Renal cortex interstitium (tissue), 15 donors: ENCODE data around the gene LRP8. TPM values are rescaled to one million over a fixed set of nuclear protein-coding genes. Genes with fewer than 3 reads are reported as not detected.
A peak's percentile ranks its signal among the peaks of the same experiment; 100 is the strongest.

Experiments
- DNase-seq, 11 donors: peaks; one replicate each; pipeline ENCODE4 v3.0.0-alpha.2; 2013; ENCODE audit warnings: low read depth in 9 of 11, low spot score in 4 of 11; ENCODE audit errors: extremely low read depth in 1 of 11
- long read RNA-seq, 16 experiments: transcript quantifications; one replicate each; lab custom pipeline, GENCODE V29; 2026
- polyA plus RNA-seq, 3 donors: library from polyadenylated mRNA; unstranded; fragments of 120-200 nt; gene quantifications; one replicate each; pipeline ENCODE4 v1.2.1, GENCODE V29; 2013; ENCODE audit not compliant: insufficient read length in 3 of 3

Gene LRP8
- 1 to 10 TPM; 5.7 to 6.9 (median 6.6) TPM for polyA plus RNA-seq
- long read RNA-seq, donor 1 = 0 reads
- long read RNA-seq, donor 2 = 0 reads
- long read RNA-seq, donor 3 = 0 reads
- long read RNA-seq, donor 4 = 0 reads
- long read RNA-seq, donor 5 = 0 reads
- long read RNA-seq, donor 6 = 0 reads
- long read RNA-seq, donor 7 = 0 reads
- long read RNA-seq, donor 8 = 0 reads
- long read RNA-seq, donor 9 = 0 reads
- long read RNA-seq, donor 10, full-length matches to known transcripts = 1 of 1 reads
- long read RNA-seq, donor 10, partial matches to known transcripts = 0 of 1 reads
- long read RNA-seq, donor 10, other reads (novel, unspliced or antisense) = 0 of 1 reads
- long read RNA-seq, donor 11 = 0 reads
- long read RNA-seq, donor 12 = 0 reads
- long read RNA-seq, donor 13 = 0 reads
- long read RNA-seq, donor 14 = 0 reads
- long read RNA-seq, donor 15 = 0 reads
- long read RNA-seq, donor 16 = 0 reads

DNA sequence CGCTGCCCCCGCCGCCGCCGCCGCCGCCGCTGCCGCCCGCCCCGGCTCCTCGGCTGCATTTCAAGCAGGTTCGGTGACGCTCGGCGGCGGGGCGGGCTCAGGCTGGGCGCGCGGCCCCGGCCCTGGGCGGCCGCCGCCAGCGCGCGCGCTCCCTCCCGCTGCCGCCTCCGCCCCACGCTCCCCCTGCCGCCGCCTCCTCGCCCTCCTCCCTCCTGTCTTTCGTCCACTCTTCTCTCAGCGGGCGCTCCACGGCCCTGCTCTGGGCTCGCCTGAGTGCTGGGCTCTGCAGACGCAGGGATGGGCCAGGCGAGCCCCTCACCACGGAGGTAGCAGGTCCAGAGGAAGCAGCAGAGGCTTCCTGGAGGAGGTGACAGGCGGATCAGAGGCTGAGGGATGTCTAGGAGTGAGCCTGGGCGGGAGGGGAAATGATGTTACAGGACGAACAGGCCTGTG is at the start of gene LRP8:
TSS of gene LRP8 (minus strand) at position 62 of the 453 bp plus-strand sequence. CDS start 158 bp downstream, outside the sequence.
- DNase-seq = peak in 4 of 11 donors; percentile 59 to 66 (median 62)

DNA sequence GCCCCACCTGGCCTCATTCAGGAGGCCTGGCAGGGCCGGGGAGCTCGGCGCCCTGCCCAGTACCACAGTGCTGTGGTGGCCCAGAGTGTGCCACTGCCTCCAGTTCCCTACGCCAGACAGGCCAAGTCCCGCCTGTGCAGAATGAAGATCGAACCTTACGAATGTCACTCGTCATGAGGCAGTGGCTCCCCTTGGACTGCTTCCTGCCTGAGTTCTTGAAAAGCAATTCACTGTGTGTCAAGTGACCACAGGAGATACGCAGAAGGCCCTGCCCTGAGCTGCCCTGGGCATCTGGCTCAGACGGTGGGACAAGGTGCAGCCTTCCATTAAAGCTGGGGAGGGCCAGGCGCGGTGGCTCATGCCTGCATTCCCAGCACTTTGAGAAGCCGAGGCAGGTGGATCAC is 49.6 kb upstream of the LRP8 start:
- no peak for DNase-seq

DNA sequence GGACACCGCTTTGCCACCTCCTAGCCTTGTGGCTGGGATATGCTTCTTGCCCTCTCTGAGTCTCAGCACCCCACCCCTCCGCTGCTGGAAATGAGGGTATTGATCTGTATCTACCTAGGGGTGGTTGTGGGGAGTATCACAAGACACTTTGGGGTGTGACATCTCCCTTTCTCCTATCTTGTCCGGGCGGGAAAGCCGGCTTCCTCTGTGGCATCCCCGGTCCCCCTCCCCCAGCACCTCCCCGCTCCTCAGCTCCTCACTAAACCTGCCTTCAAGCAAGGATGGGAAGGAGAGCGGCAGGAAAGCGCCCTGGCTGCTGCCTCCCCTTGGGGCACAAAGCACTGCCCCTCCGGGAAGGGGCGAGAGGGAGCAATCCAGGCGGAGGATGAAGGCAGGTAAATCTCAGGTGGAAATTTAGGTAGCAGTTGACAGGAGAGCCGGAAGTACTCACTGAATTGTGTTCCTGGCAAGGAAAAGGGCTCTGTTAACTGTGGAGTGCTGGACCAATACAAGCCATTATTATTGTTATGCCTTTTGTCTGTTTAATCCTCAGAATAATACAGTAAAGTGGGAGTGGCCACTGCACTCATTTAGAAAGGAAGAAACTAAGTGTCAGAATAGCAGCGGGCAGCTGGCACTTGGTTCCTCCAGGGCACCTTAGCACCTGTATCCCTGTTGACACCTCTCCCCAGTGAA is 49.0 kb upstream of the LRP8 start:
- no peak for DNase-seq

DNA sequence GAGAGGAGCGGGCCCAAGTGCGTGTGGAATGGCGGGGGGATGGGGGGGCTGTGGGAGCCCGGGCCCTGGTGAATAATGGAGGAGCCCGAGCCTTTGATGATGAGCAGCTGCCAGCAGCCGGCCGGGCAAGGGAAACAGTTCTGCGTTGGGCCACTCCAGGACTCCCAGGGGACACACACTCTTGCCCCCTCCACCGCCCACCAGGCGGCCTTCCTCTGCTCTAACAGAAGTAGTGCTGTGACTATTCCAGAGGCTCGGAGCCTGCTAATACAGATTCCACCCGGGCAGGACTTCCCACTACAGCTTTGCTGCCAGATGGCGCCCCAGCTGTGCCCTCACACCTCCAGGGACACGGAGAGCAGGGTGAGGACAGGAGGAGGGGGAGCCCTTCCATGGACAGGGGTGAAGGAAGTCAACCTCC is 48.2 kb upstream of the LRP8 start:
- DNase-seq = no peak

DNA sequence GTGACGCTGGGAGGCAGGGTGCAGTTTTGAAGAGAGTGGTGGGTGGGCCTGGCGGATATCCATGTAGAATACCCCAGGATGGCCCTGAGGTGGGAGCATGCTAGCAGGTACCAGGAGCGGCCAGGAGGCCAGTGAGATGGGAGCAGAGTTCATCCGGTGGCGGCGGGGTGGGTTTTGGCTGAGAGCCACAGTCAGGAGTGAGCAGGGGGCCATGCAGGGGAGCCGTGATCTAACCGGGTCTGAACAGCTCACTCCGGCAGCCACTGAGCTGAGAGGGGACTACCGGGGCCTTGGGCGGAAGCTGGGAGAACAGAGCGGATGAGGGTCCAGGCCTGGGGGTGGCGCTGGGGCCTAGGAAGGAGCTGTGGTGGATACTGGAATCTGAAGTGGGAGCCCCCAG is 47.6 kb upstream of the LRP8 start:
- no peak for DNase-seq

DNA sequence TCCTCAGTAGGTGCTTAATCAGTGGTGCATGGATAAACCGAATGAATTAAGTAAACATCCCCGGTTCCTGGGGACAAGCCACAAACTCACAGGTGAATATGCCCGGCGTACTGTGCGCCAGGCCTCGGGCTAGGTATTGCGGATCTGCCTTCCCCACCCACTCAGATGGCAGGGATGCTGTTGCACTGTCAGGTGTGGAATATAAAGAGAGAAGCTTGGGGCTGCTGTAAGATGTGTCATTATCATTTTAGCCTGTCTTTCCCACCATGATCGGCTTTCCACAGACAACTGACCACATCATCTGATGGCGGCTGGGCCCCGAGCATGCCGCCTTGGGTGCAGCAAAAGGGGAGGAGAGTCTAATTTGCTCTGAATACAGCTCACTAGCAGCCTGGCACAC is 45.4 kb upstream of the LRP8 start:
- DNase-seq = no peak

DNA sequence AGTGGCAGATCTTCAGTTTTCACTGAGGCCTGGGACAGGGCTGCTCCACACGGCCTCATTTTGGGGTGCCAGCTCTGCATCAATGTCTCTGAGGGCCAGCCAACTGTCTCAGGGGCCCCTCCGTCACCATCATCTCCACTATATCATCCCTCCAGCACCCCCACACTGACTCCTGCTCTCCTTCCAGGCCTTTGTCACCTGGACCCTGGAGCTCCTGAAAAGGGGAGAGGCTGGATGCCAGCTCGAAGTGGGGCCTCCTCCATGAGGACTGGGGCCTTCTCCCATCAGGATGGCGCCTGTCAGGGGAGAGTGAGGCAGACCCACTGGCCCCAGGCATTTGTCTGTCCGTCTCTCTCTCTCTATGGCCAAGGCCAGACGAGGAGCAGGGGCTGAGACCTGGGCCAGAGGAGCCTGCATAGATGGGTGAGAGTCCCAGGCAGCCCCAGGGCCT is 44.7 kb upstream of the LRP8 start:
- DNase-seq = no peak

DNA sequence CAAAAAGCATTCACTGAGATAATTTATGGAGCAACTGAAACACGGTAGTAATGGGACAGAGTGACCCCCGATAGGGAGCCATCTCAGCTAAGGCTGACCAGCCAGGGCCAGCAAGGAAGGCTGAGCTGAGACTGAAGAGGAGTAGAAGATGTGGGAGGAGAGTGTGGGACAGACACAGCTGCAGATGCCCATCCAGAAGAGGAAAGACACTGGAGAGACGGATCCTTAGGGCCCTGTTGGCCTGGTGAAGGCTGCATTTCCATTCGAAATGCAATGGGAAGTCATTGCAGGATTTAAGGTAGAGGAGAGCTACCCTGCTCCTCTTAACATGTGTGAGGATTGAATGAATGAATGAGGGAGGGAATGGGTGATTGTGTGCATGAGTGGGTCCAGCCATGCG is 44.0 kb upstream of the LRP8 start:
- no peak for DNase-seq

DNA sequence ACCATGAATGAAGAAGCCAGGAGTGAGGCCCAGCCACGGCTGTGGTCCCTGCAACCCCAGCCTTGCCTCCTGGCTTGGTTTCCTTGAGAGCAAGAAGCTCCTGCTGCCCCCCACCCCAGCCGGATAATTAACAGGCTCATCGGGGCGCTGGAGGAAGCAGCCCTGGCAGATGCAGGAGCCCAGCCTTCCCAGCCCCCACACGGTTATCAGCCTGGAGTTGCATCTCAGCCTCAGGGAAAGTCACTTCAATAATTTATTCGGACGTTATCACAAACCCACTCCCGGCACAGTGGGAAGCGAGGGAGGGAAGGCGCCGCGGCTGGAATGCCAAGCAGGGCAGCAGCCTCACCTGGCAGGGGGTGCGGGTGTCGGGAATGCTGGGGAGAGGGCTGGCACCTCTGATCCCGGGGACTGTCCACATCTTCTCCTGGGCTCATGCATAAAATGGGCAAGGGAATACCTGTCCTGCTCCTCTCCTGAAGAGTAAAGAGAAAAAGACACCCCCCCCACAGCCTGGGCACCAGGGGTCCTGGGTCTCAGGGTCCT is 43.3 kb upstream of the LRP8 start:
- DNase-seq = no peak

DNA sequence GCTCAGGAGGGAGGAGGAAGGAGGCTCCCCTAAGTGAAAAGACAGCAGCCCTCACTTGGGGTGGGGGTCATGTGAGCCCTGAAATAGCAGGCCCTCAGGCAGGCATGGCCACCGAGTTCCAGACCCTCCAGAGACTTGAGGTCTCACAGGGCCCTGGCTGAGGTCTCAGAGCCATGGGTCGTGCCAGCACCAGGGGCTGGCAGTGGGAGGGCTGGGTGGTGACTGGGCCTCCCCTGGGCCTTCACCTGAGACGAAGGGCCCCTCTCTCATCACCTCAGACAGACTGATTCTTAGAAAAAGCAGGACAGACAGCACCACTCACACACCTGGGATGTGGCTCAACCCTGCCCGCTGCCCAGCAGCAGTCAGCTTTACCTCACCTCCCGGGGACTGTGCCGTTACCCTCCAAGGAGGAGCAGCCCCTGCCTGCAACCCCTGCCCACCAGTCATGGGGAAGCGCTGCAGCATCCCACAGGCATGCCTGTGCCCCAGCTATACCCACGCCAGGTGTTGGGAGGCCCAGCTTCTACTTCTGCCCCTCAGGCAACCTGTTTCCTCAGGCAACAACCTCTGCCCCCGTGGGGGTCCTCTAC is 42.6 kb upstream of the LRP8 start:
- no peak for DNase-seq

DNA sequence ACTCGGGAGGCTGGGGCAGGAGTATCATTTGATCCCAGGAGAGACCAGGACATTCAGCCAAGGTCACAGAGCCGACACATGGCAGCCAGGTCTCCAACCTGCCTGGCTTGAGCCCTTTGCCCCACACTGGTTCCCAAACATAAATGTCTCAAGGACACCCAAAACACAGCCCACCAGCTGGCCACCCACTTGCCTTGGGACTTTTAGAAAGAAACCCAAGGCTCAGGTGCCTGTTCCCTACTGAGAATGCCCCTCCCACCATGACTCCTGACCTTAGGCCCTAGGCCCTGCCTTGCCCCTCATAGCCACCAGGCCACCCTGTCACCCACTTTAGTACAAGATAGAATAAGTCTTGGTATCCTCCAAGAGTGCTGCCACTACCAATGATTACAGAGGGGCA is 41.9 kb upstream of the LRP8 start:
- no peak for DNase-seq

DNA sequence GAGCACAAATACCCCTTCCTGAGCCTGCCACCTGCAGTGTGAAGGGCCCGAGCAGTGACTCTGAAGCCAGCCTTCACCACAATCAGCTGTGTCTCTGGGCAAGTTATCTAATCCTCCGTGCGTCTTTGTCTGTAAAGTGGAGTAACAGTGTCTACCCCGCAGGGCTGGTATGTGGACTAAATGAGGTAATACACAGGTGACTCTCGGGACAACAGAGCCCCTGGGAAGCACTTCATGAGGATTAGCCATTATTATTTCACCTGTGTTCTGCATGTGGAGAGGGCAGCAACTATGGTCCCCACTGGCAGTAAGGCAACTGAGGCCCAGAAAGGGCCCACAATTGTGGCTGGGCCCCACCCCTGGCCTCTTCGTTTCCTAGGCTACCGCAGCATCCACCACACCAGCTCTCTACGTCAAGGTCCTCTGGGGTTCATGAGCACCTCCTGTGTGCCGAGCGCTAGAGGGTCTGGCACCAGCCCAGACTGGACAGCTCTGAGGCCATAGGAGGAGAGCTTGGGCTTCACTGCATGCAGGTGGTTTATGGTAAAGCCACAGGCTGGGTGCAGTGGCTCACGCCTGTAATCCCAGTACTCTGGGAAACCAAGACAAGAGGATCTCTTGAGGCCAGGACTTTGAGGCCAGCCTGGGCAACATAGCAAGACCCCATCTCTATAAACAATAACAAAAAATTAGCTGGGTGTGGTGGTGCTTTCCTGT is 41.3 kb upstream of the LRP8 start:
- DNase-seq = no peak

DNA sequence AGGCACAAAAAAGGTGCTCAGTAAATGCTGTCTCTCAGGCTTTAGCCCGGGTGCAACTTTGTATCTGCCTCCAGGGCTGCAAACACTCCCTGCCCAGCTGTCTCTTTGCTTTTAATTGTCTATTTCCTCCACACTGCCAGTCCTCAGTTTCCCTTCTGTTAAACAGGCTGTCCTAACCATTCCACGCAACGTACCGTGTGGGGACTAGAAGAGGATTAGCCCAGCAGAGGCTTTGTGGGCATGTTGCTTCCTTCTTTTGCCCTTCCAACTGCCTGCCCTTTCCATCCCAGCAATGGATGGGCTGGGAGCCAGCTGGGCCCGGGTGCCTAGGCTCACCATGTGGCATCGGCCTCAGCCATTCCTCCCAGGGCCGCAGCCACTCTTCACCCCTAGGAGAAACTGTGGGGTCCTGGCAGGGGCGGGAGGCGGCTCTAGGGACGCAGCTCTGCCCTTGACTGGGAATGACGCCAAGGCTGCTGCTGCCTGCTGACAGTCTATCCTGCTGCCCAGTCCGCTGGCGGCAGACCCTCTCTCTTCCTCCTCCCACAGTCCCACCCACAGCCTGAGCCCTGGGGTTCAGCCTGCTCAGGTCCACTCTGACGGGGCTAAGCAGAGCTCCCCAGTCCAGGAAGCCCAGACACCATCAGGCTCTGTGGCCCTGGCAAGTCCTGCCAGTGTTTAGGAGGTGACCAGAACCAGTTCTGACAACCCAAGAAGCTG is 40.6 kb upstream of the LRP8 start:
- DNase-seq = no peak

DNA sequence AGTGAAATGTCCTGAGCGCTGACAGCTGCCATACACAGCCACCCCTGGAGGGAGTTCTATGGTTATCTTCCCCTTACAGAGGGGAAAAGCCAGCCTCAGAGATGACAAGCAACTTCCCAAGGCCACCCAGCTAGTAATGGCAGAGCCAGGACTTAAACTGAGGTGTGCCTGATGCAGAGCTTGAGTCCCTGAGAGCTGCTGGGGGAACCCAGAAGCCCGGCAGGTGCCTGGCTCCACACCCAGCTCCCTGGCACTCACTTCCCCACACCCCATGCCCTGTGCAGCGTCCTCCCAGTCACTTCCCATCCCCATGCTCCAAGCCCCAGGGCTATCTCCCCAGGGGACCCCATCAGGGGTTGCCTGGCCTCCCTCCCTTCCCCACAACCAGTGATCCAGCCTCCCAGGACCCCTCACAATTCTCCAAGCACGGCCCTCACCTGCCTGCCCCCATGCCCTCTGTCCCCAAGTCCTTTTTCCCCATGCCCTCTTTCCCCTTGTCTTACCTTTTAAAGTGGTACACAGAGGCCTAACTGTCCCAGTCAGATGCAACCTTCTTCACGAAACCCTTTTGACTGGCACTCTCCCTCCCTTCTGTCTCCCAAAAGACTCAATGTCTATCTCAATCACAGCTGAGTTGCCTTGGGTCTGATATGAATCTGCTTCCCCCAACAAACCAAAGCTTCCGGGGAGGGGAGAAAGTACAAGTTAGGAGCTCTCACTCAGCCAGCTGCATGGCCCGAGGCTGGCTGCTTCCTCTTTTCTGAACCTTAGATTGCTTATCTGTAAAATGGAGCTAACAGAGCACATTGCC is 39.8 kb upstream of the LRP8 start:
- DNase-seq = no peak

DNA sequence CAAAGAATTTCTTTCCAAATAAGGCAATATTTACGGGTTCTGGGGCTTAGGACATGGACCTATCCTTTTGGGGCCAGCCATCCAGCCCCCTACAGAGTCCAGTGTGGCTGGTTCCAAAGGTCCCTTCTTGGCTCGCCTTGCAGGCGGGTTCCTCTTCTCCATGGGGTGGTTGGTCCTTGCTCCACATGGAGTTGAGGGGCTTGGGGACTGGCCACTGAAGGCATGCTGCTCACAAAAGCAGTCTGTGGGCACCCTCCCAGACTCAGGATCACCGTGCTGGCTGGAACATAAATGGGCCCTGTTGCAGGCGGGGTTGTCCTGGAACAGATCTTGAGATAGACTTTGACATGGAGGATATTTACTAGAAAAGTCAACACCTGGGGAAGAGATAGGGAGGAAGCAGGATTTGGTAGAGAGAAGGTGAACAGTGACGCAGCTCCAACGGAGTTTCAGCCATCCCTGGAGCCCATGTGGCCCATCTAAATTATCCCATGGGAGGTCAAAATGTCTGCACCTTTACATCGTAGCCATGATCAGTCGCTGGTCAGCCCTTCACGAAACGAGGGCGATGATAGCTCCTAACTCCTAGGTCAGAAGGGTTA is 39.1 kb upstream of the LRP8 start:
- DNase-seq = no peak

DNA sequence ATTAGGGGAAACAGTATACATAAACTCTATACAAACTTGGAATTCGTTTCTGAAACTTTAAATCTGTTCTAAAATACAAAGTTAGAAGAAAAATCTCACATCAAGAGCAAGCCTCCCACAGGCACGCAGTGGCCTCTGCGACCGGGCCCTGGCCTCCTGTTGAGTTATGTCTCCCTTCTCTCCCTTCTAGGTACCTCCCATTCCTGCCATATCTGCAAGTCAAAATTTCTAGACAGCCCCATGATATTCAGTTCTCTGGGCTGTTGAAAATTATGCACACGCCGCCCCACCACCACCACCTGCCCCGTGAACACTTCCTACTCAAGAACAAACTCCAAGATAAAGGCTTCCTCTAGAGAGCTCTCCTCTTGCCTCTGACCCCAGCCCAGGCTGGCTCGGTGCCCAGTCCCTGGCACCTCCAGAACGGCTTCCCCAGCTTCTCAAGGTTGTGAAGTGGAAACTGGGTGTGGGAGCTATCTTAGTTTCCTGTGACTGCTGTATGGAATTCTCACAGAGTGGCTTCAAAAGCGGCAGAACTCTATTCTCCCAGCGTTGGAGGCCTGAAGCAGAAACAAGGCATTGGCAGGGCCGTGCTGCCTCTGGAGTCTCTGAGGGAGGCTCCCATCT is 37.7 kb upstream of the LRP8 start:
- DNase-seq = no peak
